Esophagus muscularis mucosa (tissue), 3 donors: ENCODE data around the gene IGDCC3.

Experiments
- CTCF ChIP-seq, 3 experiments: fragments of 200-600 bp in 2 of 3; fragments of 450-650 bp in 1 of 3; sonication (generic) in 2 of 3; IDR thresholded peaks; one replicate each; pipeline ENCODE4 v1.5.1; 2017 to 2019; ENCODE audit warnings: antibody characterized with exemption in 3 of 3, mild to moderate bottlenecking in 2 of 3, moderate library complexity in 1 of 3
- POLR2A ChIP-seq: fragments of 450-650 bp; IDR thresholded peaks from one replicate; pipeline ENCODE4 v1.6.1; 2017; ENCODE audit warnings: antibody characterized with exemption, moderate library complexity, mild to moderate bottlenecking, low read depth
- POLR2AphosphoS5 ChIP-seq, 2 donors: sonication (generic); formaldehyde crosslinking; IDR thresholded peaks; one replicate each; pipeline ENCODE4 v1.6.1; 2017; ENCODE audit warnings: antibody characterized with exemption in 2 of 2

DNA sequence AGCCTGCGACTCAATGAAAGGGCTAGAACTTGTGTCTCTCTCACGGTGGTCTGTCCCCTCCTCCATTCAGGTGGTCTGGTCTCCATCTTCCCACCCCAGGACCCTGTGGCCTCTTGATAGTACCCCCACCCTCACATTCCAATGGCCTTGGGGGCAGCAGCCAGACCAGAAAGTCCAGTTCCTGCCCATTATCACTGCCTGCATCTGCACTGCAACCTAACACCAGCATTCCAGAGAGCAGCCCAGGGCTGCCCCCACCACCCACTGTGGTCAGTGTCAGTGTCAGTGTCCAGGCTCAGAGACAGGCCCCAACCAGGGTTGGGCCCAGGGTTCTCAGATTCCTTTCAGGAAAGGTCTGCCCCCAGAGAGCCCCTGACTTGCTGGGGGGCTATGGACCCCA is 12.6 kb downstream of the IGDCC3 start:
- TF ChIP-seq POLR2A (no peak), CTCF (IDR thresholded peaks at IDR 0.05) (no peak), POLR2AphosphoS5 (IDR thresholded peaks at IDR 0.05) (no peak)
